ENCODE results near the gene AAMP.

Gene AAMP

DNA sequence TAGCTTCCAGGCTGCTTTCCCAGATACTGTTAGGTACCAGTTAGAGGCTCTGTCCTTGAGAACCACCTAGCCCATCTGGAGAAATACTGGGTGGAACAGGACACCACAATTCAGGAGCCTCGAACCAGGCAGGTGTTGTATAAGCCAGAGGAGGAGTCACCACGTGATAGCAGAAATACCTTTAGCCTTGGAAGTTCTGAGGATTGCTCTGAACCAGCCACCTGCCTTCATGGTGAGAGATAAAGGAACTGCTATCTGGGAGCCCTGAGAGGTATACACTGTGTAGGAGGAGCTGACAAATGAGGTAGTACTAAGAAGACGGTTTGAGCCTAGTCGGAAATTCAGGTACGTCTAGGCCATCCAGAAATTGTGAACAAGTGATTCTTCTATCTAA is 16.7 kb downstream of the AAMP start:
- CTCF ChIA-PET = interaction anchor here (0.6 to 1.1 kb wide), 3 partner anchors 10 to 23 kb away, joined by 3 to 7 read pairs (median 4); partner anchors contain the start of genes AAMP and PNKD

DNA sequence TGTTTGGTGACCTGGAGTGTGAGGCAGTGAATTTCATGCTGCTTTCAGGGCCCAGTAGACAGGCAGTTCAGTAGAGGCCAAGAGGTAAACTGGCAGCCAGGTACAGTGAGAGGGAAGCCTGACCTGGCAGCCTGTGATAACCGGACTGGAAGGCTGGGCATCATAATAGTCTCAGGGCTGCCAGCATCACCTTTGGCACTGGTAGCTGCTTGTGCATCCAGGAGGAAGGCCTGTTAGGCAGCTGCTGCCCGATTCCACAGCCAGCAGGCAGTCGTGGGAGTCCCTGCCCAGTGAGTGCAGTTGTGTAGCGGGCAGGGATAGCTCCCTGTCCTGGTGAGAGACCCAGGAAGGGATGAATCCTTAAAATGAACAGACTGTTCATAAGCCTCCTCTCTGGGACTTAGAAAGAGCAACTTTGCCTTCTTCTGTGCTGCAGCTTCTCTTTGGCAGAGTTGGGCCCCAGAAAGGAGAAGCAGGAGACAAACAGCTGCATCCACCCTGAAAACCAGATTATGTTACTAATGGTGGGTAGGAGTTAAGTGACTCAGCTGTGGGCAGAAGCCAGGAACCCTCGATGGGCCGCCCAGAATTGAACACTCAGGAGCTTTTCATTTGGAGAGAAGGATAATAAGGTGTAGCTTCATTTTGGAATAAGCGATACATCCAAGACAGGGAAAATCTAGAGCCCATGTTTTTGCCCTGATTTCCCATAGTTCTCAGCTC is 17.3 kb downstream of the AAMP start:
- Histone ChIP-seq H3K9me3 (ENCODE audit: control insufficient read depth, insufficient read depth, low read depth, low read length) (no peaks in the 10 kb centered on the region), H3K27ac (ENCODE audit: extremely low read depth, low read depth, low read length) (no peak overlapping the region), H3K4me1 (ENCODE audit: control insufficient read depth, insufficient read depth, low read length) (no peaks in the 10 kb centered on the region), H3K36me3 (ENCODE audit: control insufficient read depth in 2 of 2, insufficient read depth in 1 of 2, low read length in 2 of 2) (peaks cover 51 to 92% of the 10 kb centered on the region in 2 experiments), H3K4me3 (ENCODE audit: low read depth, low read length) (no peak overlapping the region)
- CTCF ChIA-PET = interaction anchor here (1.0 to 1.1 kb wide), 2 partner anchors 10 to 23 kb away, joined by 3 to 7 read pairs; no protein-coding TSS in a partner anchor
- POLR2A ChIA-PET = no interaction called here
- TF ChIP-seq MZF1 (tag by site-specific recombination; IDR thresholded peaks at IDR 0.05; ENCODE audit: borderline replicate concordance) (no peak), ZNF561 (tag by site-specific recombination; IDR thresholded peaks at IDR 0.05; ENCODE audit: borderline replicate concordance) (no peak), SP7 (tag by site-specific recombination; IDR thresholded peaks at IDR 0.05) (no peak), SALL2 (tag by site-specific recombination; IDR thresholded peaks at IDR 0.05; ENCODE audit: borderline replicate concordance) (no peak), ZNF529 (tag by site-specific recombination; IDR thresholded peaks at IDR 0.05; ENCODE audit: insufficient replicate concordance) (no peak), PRDM1 (tag by site-specific recombination; IDR thresholded peaks at IDR 0.05) (no peak), ZNF335 (tag by site-specific recombination; conservative IDR thresholded peaks at IDR 0.05) (no peak), ZSCAN16 (tag by site-specific recombination; IDR thresholded peaks at IDR 0.05) (no peak)
- TF ChIP-seq, protein P1, sequence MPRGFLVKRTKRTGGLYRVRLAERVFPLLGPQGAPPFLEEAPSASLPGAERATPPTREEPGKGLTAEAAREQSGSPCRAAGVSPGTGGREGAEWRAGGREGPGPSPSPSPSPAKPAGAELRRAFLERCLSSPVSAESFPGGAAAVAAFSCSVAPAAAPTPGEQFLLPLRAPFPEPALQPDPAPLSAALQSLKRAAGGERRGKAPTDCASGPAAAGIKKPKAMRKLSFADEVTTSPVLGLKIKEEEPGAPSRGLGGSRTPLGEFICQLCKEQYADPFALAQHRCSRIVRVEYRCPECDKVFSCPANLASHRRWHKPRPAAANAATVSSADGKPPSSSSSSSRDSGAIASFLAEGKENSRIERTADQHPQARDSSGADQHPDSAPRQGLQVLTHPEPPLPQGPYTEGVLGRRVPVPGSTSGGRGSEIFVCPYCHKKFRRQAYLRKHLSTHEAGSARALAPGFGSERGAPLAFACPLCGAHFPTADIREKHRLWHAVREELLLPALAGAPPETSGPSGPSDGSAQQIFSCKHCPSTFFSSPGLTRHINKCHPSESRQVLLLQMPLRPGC (tag by site-specific recombination; IDR thresholded peaks at IDR 0.05) = no peak
- TF ChIP-seq, protein P2, sequence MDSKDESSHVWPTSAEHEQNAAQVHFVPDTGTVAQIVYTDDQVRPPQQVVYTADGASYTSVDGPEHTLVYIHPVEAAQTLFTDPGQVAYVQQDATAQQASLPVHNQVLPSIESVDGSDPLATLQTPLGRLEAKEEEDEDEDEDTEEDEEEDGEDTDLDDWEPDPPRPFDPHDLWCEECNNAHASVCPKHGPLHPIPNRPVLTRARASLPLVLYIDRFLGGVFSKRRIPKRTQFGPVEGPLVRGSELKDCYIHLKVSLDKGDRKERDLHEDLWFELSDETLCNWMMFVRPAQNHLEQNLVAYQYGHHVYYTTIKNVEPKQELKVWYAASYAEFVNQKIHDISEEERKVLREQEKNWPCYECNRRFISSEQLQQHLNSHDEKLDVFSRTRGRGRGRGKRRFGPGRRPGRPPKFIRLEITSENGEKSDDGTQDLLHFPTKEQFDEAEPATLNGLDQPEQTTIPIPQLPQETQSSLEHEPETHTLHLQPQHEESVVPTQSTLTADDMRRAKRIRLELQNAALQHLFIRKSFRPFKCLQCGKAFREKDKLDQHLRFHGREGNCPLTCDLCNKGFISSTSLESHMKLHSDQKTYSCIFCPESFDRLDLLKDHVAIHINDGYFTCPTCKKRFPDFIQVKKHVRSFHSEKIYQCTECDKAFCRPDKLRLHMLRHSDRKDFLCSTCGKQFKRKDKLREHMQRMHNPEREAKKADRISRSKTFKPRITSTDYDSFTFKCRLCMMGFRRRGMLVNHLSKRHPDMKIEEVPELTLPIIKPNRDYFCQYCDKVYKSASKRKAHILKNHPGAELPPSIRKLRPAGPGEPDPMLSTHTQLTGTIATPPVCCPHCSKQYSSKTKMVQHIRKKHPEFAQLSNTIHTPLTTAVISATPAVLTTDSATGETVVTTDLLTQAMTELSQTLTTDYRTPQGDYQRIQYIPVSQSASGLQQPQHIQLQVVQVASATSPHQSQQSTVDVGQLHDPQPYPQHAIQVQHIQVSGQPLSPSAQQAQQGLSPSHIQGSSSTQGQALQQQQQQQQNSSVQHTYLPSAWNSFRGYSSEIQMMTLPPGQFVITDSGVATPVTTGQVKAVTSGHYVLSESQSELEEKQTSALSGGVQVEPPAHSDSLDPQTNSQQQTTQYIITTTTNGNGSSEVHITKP (tag by site-specific recombination; IDR thresholded peaks at IDR 0.05) = no peak

More for the DNA sequence above, 16.7 kb downstream of the AAMP start:
- POLR2A ChIA-PET = no interaction called here
- no peaks in the 10 kb centered on the region for H3K9me3 ChIP-seq (ENCODE audit: control insufficient read depth, insufficient read depth, low read depth, low read length)
- no peak overlapping the region for H3K4me3 ChIP-seq (ENCODE audit: low read depth, low read length)
- no peaks in the 10 kb centered on the region for H3K4me1 ChIP-seq (ENCODE audit: control insufficient read depth, insufficient read depth, low read length)
- H3K36me3 ChIP-seq (ENCODE audit: control insufficient read depth in 2 of 2, insufficient read depth in 1 of 2, low read length in 2 of 2) = peaks cover 47 to 86% of the 10 kb centered on the region in 2 experiments
- no peak overlapping the region for H3K27ac ChIP-seq (ENCODE audit: extremely low read depth, low read depth, low read length)
- TF ChIP-seq, protein P3, sequence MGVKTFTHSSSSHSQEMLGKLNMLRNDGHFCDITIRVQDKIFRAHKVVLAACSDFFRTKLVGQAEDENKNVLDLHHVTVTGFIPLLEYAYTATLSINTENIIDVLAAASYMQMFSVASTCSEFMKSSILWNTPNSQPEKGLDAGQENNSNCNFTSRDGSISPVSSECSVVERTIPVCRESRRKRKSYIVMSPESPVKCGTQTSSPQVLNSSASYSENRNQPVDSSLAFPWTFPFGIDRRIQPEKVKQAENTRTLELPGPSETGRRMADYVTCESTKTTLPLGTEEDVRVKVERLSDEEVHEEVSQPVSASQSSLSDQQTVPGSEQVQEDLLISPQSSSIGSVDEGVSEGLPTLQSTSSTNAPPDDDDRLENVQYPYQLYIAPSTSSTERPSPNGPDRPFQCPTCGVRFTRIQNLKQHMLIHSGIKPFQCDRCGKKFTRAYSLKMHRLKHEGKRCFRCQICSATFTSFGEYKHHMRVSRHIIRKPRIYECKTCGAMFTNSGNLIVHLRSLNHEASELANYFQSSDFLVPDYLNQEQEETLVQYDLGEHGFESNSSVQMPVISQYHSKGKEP (tag by site-specific recombination; IDR thresholded peaks at IDR 0.05) = no peak
- TF ChIP-seq ZNF174 (tag by site-specific recombination; IDR thresholded peaks at IDR 0.05) (no peak), ZNF175 (tag by site-specific recombination; IDR thresholded peaks at IDR 0.05) (no peak), ZNF366 (tag by site-specific recombination; conservative IDR thresholded peaks at IDR 0.05) (no peak), ZNF514 (tag by site-specific recombination; IDR thresholded peaks at IDR 0.05) (no peak), ZNF184 (tag by site-specific recombination; IDR thresholded peaks at IDR 0.05) (no peak), ZBTB20 (tag by site-specific recombination; IDR thresholded peaks at IDR 0.05) (no peak), ZBTB21 (tag by site-specific recombination; IDR thresholded peaks at IDR 0.05) (no peak), ZNF169 (tag by site-specific recombination; IDR thresholded peaks at IDR 0.05) (no peak), ZNF416 (tag by site-specific recombination; IDR thresholded peaks at IDR 0.05) (no peak), ZNF48 (tag by site-specific recombination; IDR thresholded peaks at IDR 0.05) (no peak), PRDM1 (tag by site-specific recombination; IDR thresholded peaks at IDR 0.05) (no peak), TRIM28 (IDR thresholded peaks at IDR 0.05; ENCODE audit: borderline replicate concordance, low read length) (no peak), ZNF621 (tag by site-specific recombination; IDR thresholded peaks at IDR 0.05) (no peak), ZNF394 (tag by site-specific recombination; IDR thresholded peaks at IDR 0.05; ENCODE audit: borderline replicate concordance) (no peak), ZNF658 (tag by site-specific recombination; IDR thresholded peaks at IDR 0.05) (no peak), ZNF266 (tag by site-specific recombination; IDR thresholded peaks at IDR 0.05; ENCODE audit: low read depth) (no peak), ZFP41 (tag by site-specific recombination; IDR thresholded peaks at IDR 0.05; ENCODE audit: borderline replicate concordance) (no peak)
- TF ChIP-seq, protein P4, sequence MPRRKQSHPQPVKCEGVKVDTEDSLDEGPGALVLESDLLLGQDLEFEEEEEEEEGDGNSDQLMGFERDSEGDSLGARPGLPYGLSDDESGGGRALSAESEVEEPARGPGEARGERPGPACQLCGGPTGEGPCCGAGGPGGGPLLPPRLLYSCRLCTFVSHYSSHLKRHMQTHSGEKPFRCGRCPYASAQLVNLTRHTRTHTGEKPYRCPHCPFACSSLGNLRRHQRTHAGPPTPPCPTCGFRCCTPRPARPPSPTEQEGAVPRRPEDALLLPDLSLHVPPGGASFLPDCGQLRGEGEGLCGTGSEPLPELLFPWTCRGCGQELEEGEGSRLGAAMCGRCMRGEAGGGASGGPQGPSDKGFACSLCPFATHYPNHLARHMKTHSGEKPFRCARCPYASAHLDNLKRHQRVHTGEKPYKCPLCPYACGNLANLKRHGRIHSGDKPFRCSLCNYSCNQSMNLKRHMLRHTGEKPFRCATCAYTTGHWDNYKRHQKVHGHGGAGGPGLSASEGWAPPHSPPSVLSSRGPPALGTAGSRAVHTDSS (tag by site-specific recombination; IDR thresholded peaks at IDR 0.05) = no peak

Data from HEK293 (cell line).